ENCODE results near the gene BCLAF1.

DNA sequence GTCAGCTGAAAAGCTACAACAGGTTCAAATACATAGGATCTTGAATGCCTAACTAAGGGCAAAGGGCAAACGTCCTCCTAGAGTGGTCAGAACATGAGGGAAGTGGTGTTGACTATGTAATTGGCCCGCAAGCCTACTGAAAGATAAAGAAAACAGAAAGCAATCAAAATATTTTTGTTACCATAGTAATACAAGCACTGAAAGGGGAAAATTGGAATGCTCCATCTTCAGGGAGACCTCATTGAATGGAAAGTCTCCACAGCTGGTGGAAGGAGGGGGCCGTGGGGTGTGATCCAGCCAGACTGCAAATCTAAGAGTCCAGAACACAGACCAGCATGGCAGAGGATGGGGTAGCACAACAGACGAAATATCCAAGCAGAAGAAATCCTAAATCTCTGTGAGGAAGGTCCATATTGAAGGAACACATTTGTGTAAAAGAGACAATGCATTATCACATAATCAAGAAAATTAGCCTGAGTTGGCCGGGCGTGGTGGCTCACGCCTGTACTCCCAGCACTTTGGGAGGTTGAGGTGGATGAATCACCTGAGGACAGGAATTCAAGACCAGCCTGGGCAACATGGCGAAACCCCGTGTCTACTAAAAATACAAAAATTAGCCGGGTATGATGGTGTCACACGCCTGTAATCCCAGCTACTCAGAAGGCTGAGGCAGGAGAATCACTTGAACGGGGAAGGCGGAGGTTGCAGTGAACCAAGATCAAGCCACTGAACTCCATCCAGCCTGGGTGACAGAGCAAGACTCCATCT is 79.1 kb downstream of the BCLAF1 start:
- TF ChIP-seq, protein P1, sequence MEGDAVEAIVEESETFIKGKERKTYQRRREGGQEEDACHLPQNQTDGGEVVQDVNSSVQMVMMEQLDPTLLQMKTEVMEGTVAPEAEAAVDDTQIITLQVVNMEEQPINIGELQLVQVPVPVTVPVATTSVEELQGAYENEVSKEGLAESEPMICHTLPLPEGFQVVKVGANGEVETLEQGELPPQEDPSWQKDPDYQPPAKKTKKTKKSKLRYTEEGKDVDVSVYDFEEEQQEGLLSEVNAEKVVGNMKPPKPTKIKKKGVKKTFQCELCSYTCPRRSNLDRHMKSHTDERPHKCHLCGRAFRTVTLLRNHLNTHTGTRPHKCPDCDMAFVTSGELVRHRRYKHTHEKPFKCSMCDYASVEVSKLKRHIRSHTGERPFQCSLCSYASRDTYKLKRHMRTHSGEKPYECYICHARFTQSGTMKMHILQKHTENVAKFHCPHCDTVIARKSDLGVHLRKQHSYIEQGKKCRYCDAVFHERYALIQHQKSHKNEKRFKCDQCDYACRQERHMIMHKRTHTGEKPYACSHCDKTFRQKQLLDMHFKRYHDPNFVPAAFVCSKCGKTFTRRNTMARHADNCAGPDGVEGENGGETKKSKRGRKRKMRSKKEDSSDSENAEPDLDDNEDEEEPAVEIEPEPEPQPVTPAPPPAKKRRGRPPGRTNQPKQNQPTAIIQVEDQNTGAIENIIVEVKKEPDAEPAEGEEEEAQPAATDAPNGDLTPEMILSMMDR (IDR thresholded peaks at IDR 0.05; ENCODE audit: low read depth, low read length, poor library complexity, severe bottlenecking) = no peak
- TF ChIP-seq EZH2phosphoT487 (IDR thresholded peaks at IDR 0.05; ENCODE audit: borderline replicate concordance, low read length) = no peak
